PFSK-1 (cell line): ENCODE data around the gene AFM.

Source experiments
- POLR2AphosphoS5 ChIP-seq: IDR thresholded peaks from 2 replicates; pipeline ENCODE4 v1.6.1; 2012; ENCODE audit warnings: low read depth, mild to moderate bottlenecking, control low read depth, low read length, moderate library complexity
- SIN3A ChIP-seq: IDR thresholded peaks from 2 replicates; pipeline ENCODE4 v1.6.1; 2012; ENCODE audit warnings: mild to moderate bottlenecking, low read length, moderate library complexity, borderline replicate concordance; ENCODE audit not compliant: insufficient read depth
- TAF1 ChIP-seq: IDR thresholded peaks from 2 replicates; pipeline ENCODE4 v1.6.1; 2012; ENCODE audit warnings: low read length, control low read depth, borderline replicate concordance; ENCODE audit not compliant: insufficient read depth
- TF ChIP-seq, protein P1 (sequence below), 2 experiments: IDR thresholded peaks; 2 replicates each; pipeline versions ENCODE4 v1.6.1 to v1.8.0; 2011 to 2012; ENCODE audit warnings: low read depth in 2 of 2, low read length in 2 of 2, control low read depth in 1 of 2, inconsistent platforms in 1 of 2, mild to moderate bottlenecking in 1 of 2, moderate library complexity in 1 of 2; ENCODE audit not compliant: insufficient read depth in 1 of 2

GRCh38 chr4:73442275-73442674 lies 39.3 kb upstream of the AFM start:
- no peak for TF ChIP-seq TAF1
- TF ChIP-seq, protein P1, sequence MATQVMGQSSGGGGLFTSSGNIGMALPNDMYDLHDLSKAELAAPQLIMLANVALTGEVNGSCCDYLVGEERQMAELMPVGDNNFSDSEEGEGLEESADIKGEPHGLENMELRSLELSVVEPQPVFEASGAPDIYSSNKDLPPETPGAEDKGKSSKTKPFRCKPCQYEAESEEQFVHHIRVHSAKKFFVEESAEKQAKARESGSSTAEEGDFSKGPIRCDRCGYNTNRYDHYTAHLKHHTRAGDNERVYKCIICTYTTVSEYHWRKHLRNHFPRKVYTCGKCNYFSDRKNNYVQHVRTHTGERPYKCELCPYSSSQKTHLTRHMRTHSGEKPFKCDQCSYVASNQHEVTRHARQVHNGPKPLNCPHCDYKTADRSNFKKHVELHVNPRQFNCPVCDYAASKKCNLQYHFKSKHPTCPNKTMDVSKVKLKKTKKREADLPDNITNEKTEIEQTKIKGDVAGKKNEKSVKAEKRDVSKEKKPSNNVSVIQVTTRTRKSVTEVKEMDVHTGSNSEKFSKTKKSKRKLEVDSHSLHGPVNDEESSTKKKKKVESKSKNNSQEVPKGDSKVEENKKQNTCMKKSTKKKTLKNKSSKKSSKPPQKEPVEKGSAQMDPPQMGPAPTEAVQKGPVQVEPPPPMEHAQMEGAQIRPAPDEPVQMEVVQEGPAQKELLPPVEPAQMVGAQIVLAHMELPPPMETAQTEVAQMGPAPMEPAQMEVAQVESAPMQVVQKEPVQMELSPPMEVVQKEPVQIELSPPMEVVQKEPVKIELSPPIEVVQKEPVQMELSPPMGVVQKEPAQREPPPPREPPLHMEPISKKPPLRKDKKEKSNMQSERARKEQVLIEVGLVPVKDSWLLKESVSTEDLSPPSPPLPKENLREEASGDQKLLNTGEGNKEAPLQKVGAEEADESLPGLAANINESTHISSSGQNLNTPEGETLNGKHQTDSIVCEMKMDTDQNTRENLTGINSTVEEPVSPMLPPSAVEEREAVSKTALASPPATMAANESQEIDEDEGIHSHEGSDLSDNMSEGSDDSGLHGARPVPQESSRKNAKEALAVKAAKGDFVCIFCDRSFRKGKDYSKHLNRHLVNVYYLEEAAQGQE (IDR thresholded peaks at IDR 0.05; ENCODE audit: insufficient read depth in 1 of 2, low read depth in 2 of 2, low read length in 2 of 2), result no peak
- no peak for TF ChIP-seq POLR2AphosphoS5
- TF ChIP-seq SIN3A, result no peak
